ENCODE results near the gene ASIC5. TPM values are rescaled to one million over a fixed set of nuclear protein-coding genes. Genes with fewer than 3 reads are reported as not detected.

The ASIC5 gene
- polyA plus RNA-seq, 3 donors: not detected

DNA sequence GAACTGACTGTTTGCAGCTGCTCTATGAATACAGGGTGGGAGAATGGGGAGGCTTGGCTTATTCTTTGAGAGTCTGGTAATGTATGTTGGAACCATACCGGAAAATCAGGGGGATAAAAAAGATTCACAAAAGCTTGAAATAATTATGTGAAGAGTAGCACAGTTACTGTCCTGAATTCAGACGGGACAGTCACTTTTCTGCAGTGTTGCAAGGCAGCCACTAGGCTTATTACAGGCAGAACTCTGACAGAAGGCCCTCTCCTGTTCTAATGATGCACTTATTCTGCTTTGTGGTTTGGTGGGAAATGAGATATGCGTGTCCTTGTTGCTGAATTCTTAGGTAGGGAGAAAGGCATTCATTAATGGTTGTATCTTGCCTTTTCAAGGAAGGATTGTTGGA is 70.1 kb downstream of the ASIC5 start:
- Histone ChIP-seq H3K27me3 (ENCODE audit: control insufficient read depth in 2 of 2, insufficient read depth in 2 of 2, low read length in 2 of 2) (no peaks in the 10 kb centered on the region), H4K20me1 (ENCODE audit: insufficient read depth, low read length) (no peaks in the 10 kb centered on the region), H3K4me1 (ENCODE audit: control insufficient read depth in 1 of 2, insufficient read depth in 2 of 2, low read length in 2 of 2) (no peaks in the 10 kb centered on the region), H3K9me3 (replicated peaks in 1 of 2; ENCODE audit: control insufficient read depth in 1 of 2, insufficient read depth in 1 of 2, low read length in 2 of 2) (no peaks in the 10 kb centered on the region), H3K4me2 (replicated peaks; ENCODE audit: extremely low read depth, low read length, poor library complexity, severe bottlenecking) (no peak overlapping the region), H3K4me3 (replicated peaks in 1 of 3; ENCODE audit: low read depth in 2 of 3, low read length in 3 of 3) (no peak overlapping the region), H3K36me3 (replicated peaks in 1 of 2; ENCODE audit: control insufficient read depth in 1 of 2, insufficient read depth in 2 of 2, low read length in 2 of 2) (no peaks in the 10 kb centered on the region), H3K79me2 (ENCODE audit: insufficient read depth, low read length) (no peaks in the 10 kb centered on the region), H2AFZ (ENCODE audit: insufficient read depth, low read depth, low read length, poor library complexity, severe bottlenecking) (no peak overlapping the region), H3K9ac (ENCODE audit: insufficient read depth, low read length, poor library complexity, severe bottlenecking) (no peak overlapping the region), H3K27ac (ENCODE audit: low read depth in 1 of 2, low read length in 2 of 2) (no peak overlapping the region)
- H3K4me3 Mint-ChIP-seq: no peak overlapping the region
- no peak for DNase-seq
- 71% methylated on average over 3 of the region's 3 CpGs for WGBS (ENCODE audit: insufficient coverage)
- intact Hi-C loops (cut with micrococcal nuclease): no loop called here
- no peaks in the 10 kb centered on the region for H3K36me3 Mint-ChIP-seq
- peaks cover 0 to 2% (median 0%) of the 10 kb centered on the region in 3 donors for H3K27me3 Mint-ChIP-seq (ENCODE audit: low read depth in 3 of 3)
- no peaks in the 10 kb centered on the region for H3K9me3 Mint-ChIP-seq
- H3K4me1 Mint-ChIP-seq: no peaks in the 10 kb centered on the region
- H3K27ac Mint-ChIP-seq: no peak overlapping the region
- peak; percentile 32 for TF ChIP-seq CTCF (IDR thresholded peaks at IDR 0.05)

DNA sequence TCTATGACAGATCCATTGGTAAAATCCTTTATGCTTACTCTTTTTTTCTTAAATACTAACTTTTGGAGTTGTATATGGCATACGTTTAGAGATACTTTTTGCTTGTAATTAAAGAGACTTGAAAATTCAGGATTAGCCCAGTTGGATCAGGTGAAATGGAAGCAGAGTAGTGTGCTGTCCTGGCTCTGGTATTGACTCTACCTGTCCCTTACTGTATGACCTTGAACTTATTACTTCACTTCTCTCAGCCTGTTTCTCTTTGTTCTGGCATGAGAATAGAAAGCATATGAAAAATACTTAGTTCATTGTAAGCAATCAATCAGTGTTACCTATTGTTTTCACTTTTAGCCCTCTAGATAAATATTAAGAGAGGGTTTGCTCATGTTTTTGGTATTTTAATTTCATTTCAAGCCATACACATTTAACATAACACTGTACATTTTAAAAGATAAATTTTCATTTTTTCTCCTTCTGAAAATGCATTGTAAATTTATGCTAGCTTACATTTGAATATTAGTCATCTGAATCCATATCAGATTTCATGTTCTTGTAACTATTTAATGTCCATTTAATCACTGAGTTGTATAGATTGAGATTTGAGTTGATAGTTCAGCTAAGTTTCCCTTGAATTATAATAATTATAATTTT is 71.4 kb downstream of the ASIC5 start:
- H3K4me2 ChIP-seq (replicated peaks; ENCODE audit: extremely low read depth, low read length, poor library complexity, severe bottlenecking): no peak overlapping the region

More for the DNA sequence above, 71.4 kb downstream of the ASIC5 start:
- Mint-ChIP-seq H3K4me3 (no peak overlapping the region), H3K36me3 (no peaks in the 10 kb centered on the region), H3K27ac (no peak overlapping the region), H3K4me1 (no peaks in the 10 kb centered on the region), H3K27me3 (ENCODE audit: low read depth in 3 of 3) (peaks cover 0 to 2% (median 0%) of the 10 kb centered on the region in 3 donors), H3K9me3 (no peaks in the 10 kb centered on the region)
- intact Hi-C loops (cut with micrococcal nuclease): no loop called here
- H3K4me1 ChIP-seq (ENCODE audit: control insufficient read depth in 1 of 2, insufficient read depth in 2 of 2, low read length in 2 of 2): no peaks in the 10 kb centered on the region
- no peak overlapping the region for H3K4me3 ChIP-seq (replicated peaks in 1 of 3; ENCODE audit: low read depth in 2 of 3, low read length in 3 of 3)
- no peak overlapping the region for H2AFZ ChIP-seq (ENCODE audit: insufficient read depth, low read depth, low read length, poor library complexity, severe bottlenecking)
- H3K36me3 ChIP-seq (replicated peaks in 1 of 2; ENCODE audit: control insufficient read depth in 1 of 2, insufficient read depth in 2 of 2, low read length in 2 of 2): no peaks in the 10 kb centered on the region
- H4K20me1 ChIP-seq (ENCODE audit: insufficient read depth, low read length): no peaks in the 10 kb centered on the region
- no peaks in the 10 kb centered on the region for H3K79me2 ChIP-seq (ENCODE audit: insufficient read depth, low read length)
- H3K27ac ChIP-seq (ENCODE audit: low read depth in 1 of 2, low read length in 2 of 2): no peak overlapping the region
- no peak for DNase-seq
- H3K9ac ChIP-seq (ENCODE audit: insufficient read depth, low read length, poor library complexity, severe bottlenecking): no peak overlapping the region
- WGBS (ENCODE audit: insufficient coverage): no CpG with 5 or more reads among the region's 1 CpG
- H3K9me3 ChIP-seq (replicated peaks in 1 of 2; ENCODE audit: control insufficient read depth in 1 of 2, insufficient read depth in 1 of 2, low read length in 2 of 2): no peaks in the 10 kb centered on the region
- no peaks in the 10 kb centered on the region for H3K27me3 ChIP-seq (ENCODE audit: control insufficient read depth in 2 of 2, insufficient read depth in 2 of 2, low read length in 2 of 2)
- no peak for TF ChIP-seq CTCF (IDR thresholded peaks at IDR 0.05)
